D721Med (cell line): ENCODE data around the gene SLC9A5.

Experiments used
- DNase-seq: peaks from one replicate; pipeline ENCODE4 v3.0.0; 2011; ENCODE audit warnings: low spot score; ENCODE audit not compliant: insufficient read length
- FAIRE-seq: peaks from 2 replicates; lab custom pipeline; 2011; peaks lifted over from hg19 to GRCh38; lab: Jason Lieb, UNC
- CTCF ChIP-seq: IDR thresholded peaks from 2 replicates; pipeline ENCODE4 v1.5.1; 2012; ENCODE audit warnings: mild to moderate bottlenecking, control low read depth; ENCODE audit not compliant: insufficient read depth; ENCODE audit errors: missing control alignments

Gene SLC9A5

DNA sequence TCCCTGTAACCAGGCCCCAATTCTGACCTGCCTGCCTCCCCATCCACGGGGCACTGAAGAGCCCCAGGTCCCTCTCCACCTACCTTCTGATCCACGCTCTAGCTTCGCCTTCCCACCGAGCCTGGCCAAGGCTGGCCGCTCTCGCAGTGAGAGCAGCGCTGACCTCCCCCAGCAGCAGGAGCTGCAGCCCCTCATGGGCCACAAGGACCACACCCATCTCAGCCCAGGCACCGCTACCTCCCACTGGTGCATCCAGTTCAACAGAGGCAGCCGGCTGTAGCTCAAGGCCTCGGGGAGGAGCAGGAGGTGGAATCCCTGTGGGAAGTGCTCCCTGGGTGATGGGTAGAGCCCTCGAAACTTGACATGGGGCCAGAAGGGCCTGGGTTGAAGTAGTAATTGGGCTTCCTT is 22.2 kb downstream of the SLC9A5 start:
- no peak for TF ChIP-seq CTCF
- FAIRE-seq = no peak
- no peak for DNase-seq

GRCh38 chr16:67271446-67271845 is 22.7 kb downstream of the SLC9A5 start:
- FAIRE-seq = no peak
- DNase-seq = no peak
- TF ChIP-seq CTCF = no peak

DNA sequence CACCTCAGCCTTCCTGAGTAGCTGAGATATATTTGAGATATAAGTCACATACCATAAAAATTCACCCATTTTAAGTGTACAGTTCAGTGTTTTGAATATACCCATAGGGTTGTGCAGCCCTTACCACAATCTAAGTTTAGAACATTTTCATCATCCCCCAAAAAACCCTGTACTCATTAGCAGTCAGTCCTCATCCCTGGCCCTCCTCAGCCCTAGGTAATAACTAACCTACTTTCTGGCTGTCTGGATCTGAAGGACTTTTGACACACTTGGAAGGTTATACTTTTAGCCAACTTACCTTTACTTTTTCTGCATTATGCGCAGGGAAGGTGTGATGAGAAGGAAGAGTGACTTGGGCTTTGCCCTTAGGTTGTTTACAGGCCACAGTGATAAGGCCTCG is 26.5 kb downstream of the SLC9A5 start:
- TF ChIP-seq CTCF = no peak
- DNase-seq (no peak), FAIRE-seq (no peak)

DNA sequence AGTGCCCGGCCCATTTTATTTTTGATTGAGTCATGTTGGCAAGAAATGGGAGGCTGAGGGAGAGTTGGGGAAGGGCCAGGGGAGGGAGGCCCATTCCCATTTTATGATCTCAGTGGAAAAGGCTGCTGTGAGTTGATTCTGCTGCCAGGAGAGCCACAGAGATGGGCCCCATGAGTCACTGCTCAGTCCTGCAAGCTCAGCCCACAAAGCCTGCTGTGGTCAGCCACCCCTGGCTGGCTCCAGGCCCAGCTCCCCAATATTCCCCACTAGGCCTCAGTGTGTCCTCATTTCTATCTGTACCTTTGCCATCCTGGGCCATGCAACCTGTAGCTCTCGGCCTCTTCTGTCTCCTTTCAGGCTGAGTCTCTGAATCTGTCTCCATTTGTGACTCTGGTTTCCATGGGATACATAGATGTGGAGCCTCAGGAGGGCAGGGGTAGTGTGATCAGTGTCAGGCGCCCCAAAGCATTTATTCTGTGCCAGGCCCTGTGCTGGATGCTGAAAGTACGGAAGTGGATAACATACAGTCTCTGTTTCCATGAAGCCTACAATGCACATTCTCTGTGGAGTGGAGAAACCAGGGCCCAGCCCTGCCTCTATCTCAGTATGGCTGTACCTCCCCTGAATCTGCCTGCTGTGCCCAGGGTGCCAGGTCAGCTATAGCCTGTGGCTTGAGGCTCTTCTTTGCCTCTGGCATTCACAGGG is 28.7 kb downstream of the SLC9A5 start:
- no peak for FAIRE-seq
- TF ChIP-seq CTCF = no peak
- no peak for DNase-seq

DNA sequence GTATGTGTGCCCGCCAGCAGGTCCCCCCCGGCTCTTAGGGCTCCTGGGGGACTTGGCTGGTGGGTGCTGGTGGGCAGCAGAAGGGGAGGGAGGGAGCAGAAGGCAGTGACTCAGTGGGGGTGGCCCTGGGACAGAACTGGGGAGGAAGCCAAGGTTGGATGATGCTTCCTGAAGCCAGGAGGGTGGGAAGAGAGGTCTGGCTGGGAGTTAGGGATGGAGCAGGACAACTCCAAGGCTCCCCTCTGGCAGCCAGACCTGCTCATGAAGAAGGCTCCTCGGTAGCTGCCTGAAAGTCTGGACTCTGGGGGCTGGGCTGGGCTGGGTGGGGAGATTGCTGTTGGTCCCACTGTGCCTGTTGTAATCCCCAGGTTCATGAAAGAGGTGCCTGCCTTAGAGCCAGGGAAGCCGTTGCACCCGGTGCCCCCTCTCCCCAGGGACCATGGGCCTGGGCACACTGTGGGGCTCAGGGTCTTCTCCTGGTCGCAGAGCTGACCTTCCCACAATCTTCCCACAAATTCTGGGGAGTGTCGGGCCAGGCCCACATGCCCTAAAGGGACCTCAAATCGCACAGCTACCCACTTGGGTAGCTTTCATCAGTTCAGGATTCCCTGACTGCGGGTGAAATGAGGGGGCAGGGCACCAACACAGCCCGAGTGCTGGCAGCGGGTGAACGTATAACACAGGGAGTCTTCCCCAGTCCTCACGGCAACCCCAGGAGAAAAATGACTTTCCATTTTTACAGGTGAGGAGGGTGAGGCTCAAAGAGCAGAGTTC is 29.4 kb downstream of the SLC9A5 start:
- FAIRE-seq (no peak), DNase-seq (no peak)

GRCh38 chr16:67278773-67279295 is 30.1 kb downstream of the SLC9A5 start:
- DNase-seq (peak; percentile 59), FAIRE-seq (no peak)

More for the DNA sequence above, 29.4 kb downstream of the SLC9A5 start:
- no peak for TF ChIP-seq CTCF

More at GRCh38 chr16:67278773-67279295, 30.1 kb downstream of the SLC9A5 start:
- peak; percentile 50 for TF ChIP-seq CTCF
